HG03060 (cell line): ENCODE results near the gene AMACR.
A peak's percentile ranks its signal among the peaks of the same experiment; 100 is the strongest.
"Not testable (repeated sequence)": the region's sequence is repeated elsewhere in the genome, so short reads cannot be mapped to it uniquely, and the experiment has no call there.

Source experiments
- ATAC-seq: cut with Tn5 transposase; IDR thresholded peaks from one replicate; pipeline ENCODE4 v1.9.1; 2021; ENCODE audit warnings: low read depth, moderate number of reproducible peaks; ENCODE audit not compliant: unreplicated experiment

The AMACR gene

GRCh38 chr5:34038390-34038789, 30.5 kb upstream of the AMACR start:
- no peak for ATAC-seq

GRCh38 chr5:34037726-34038125, 29.9 kb upstream of the AMACR start:
- ATAC-seq, result no peak

- ATAC-seq, result no peak
These were observed 27.9 kb upstream of the AMACR start for GRCh38 chr5:34035756-34036155.

- peak; percentile 69 for ATAC-seq
These were observed 26.9 kb upstream of the AMACR start for GRCh38 chr5:34034534-34035327.

GRCh38 chr5:34031966-34032365, 24.1 kb upstream of the AMACR start:
- ATAC-seq, result no peak

GRCh38 chr5:34031117-34031516, 23.3 kb upstream of the AMACR start:
- no peak for ATAC-seq

- ATAC-seq, result not testable (repeated sequence)
These were observed 22.7 kb upstream of the AMACR start for GRCh38 chr5:34030585-34030984.

- ATAC-seq, result no peak
These were observed 22.2 kb upstream of the AMACR start for GRCh38 chr5:34030048-34030447.

GRCh38 chr5:34028349-34028748, 20.5 kb upstream of the AMACR start:
- ATAC-seq, result no peak

GRCh38 chr5:34026089-34026761, 18.4 kb upstream of the AMACR start:
- no peak for ATAC-seq

GRCh38 chr5:34022121-34022705, 14.4 kb upstream of the AMACR start:
- ATAC-seq, result peak; percentile 73

GRCh38 chr5:34021334-34021733, 13.5 kb upstream of the AMACR start:
- no peak for ATAC-seq

GRCh38 chr5:34020726-34021125, 12.9 kb upstream of the AMACR start:
- ATAC-seq, result no peak

- ATAC-seq, result no peak
These were observed 9.4 kb upstream of the AMACR start for GRCh38 chr5:34017254-34017653.

- no peak for ATAC-seq
These were observed 8.9 kb upstream of the AMACR start for GRCh38 chr5:34016750-34017149.

GRCh38 chr5:34016222-34016621, 8.4 kb upstream of the AMACR start:
- no peak for ATAC-seq

- ATAC-seq, result no peak
These were observed 7.4 kb upstream of the AMACR start for GRCh38 chr5:34015120-34015822.

- no peak for ATAC-seq
These were observed 6.8 kb upstream of the AMACR start for GRCh38 chr5:34014626-34015025.

- no peak for ATAC-seq
These were observed 5.7 kb upstream of the AMACR start for GRCh38 chr5:34013547-34013946.

- no peak for ATAC-seq
These were observed 4.9 kb upstream of the AMACR start for GRCh38 chr5:34012791-34013190.

GRCh38 chr5:34011536-34011935, 3.7 kb upstream of the AMACR start:
- no peak for ATAC-seq
